Measurements from ENCODE around the gene EML6.
"Not testable (repeated sequence)": the region's sequence is repeated elsewhere in the genome, so short reads cannot be mapped to it uniquely, and the experiment has no call there.

EML6 gene

DNA sequence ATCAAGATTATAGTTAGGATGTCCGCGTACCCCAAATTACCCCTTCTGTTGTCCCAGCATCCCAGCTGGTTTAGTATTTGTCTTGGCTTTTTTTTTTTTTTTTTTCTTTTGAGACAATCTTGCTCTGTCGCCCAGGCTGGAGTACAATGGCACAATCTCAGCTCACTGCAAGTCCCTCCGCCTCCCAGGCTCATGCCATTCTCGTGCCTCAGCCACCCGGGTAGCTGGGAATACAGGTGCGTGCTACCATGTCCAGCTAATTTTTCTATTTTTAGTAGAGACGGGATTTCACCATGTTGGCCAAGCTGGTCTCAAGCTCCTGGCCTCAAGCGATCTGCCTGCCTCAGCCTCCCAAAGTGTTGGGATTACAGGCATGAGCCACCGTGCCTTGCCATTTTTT, 118.0 kb downstream of the EML6 start:
- DNase-seq: not testable (repeated sequence)

- DNase-seq: no peak
Measured at GRCh38 chr2:54845094-54845493, 121.6 kb downstream of the EML6 start.

GRCh38 chr2:54845514-54845913, 122.1 kb downstream of the EML6 start:
- DNase-seq: no peak

GRCh38 chr2:54850171-54851122, 127.0 kb downstream of the EML6 start:
- DNase-seq: no peak

DNA sequence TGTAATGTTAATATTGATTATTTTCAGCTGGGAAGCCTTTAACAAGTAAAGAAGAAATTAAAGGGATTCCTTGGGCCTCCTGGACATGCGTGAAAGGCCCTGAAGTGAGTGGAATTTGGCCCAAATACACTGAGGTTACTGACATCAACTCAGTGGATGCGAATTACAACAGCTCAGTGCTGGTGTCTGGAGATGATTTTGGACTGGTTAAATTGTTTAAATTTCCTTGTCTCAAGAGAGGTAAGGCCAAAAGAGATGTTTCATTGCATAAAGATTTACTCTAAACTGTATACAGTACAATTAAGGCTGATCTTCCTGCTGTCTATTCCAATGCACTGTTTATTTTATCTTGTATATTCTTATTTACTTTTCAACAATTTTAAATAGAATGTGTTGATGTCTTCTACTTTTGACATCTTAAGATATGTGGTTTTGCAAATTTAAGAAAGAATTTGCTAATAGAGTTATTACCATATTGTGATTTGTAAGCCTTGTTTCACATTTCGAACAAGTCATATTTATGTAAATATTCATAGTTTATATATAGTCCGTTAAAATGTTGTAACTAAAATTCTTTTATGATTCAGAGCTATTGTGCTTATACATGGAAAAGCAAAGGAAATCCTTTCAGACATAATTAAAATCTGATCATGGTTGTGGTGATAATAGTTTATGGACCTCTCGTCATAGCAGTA, 130.3 kb downstream of the EML6 start:
- no peak for DNase-seq

DNA sequence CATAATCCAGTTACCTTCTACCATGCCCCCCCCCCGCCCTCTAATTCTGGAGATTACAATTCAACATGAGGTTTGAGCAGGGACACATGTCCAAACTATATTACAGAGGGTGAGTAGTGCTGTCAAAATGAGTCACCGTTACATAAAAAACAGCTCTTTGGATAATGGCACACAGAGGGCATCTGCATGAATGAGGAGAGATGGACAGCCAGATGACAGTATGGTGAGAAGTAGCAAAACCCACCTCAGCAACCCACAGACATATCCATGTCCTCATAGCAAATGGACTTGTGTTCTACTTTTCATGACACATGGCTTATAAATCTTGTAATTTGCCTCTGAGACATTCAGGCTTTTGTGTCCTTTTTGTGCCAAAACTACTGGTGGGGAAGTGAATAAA, 132.0 kb downstream of the EML6 start:
- DNase-seq: no peak

GRCh38 chr2:54858021-54858681, 134.7 kb downstream of the EML6 start:
- no peak for DNase-seq

- no peak for DNase-seq
Measured at GRCh38 chr2:54859416-54859815, 136.0 kb downstream of the EML6 start.

DNA sequence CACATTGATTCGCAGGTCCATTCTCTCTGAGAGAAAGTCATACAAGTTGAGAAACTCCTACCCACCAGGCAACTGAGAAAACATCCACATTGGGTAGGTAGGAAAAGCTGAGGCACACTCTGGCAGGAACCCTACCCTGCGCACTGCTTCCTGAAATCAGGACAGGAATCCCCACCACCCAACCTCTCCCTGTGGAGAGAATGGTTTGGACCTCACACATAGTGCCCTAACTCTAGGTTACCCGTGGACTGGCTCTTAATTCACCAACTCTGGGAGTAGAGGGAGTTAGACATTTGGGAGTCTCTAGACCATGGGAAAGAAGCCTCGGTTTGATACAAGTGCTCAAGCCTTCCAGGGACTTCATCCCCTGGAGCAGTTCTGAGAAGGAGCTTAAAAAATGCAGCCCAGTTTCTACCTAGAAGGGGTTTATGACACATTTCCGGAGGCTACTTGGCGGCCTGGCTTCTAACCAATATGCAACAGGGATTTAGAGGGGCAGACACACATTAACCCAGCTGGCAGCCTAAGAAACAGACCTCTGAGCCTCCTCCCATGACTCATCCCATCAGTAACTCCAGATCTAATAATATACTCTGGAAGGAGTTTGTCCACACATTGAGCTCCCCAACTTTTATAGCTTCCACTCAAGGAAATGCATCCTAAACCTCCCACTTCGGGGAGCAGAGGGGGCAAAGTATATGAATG, 136.7 kb downstream of the EML6 start:
- no peak for DNase-seq

GRCh38 chr2:54862229-54862628, 138.8 kb downstream of the EML6 start:
- DNase-seq: no peak

DNA sequence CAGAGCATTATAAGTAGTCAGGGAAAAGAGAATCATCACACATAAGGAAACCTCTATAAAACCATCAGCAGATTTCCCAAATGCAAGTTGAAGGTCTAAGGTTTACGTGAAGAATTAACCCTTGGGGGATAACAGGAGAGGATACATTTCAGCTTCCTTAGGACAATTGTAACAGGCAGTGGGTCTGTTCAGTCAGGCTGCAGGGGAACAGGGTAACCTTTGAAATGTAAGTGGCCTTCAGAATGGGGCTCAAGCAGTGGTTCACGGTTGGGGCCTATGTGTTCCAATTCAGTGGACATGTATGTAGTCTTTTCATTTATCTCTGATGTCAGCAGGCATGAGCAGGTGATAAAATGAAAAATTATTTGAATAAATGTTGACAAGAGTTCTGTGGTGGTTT, 139.3 kb downstream of the EML6 start:
- DNase-seq: no peak

DNA sequence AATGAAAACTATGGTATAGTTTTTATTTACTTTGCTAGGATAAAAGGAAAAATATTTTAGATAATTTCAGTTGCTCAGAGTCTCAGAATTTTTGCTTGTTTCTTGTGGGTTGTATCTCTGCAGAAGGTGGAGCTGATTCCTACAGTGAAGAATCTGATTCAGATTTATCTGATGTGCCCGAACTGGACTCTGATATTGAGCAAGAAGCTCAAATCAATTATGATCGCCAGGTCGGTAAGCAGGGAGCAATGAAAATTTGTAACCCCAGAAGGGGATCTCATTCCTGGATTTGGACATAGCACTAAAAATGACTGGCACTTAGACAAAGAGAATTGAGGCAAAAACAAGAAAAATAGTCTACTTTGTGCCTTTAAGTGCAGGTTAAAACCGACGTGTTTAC, 140.2 kb downstream of the EML6 start:
- DNase-seq: no peak

- no peak for DNase-seq
Measured at GRCh38 chr2:54864096-54864495, 140.6 kb downstream of the EML6 start.

DNA sequence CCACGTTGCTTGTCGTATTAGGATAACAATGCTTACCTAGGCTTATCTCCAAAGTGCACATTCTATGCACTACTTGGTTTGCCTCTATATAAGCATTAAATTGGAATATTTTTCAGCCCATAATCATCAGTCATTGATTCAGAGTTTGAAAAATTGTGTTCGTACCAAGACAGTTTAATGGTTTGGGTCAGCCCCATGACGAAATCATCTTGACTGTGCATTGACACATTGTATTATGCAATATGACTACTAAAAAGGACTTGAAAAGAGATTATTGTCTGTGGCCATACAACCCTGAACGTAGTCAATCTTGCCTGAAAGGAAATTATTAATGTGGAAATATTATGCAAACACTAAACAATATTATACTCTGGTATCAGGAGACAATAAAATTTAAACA, 141.3 kb downstream of the EML6 start:
- DNase-seq: no peak

GRCh38 chr2:54866179-54866578, 142.7 kb downstream of the EML6 start:
- DNase-seq: no peak

DNA sequence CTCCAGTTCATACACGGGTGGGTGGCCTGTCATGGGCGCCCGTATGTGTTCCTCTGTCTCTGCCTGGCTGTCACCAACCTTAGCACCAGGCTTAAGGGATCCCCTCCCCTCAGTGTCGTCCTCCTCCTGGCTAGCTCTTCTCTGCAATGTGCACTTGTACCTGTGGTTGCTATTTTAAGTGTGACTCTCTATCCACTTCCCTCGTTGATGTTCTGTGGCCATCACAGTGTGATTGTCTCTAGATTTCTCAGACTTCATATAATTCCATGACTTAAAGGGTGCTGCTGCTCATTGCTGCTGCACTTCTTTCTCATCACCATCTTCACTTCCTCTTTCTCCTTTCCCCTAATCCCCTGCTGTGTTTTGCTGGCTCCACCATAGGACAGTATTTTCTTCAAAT, 143.4 kb downstream of the EML6 start:
- DNase-seq: no peak

DNA sequence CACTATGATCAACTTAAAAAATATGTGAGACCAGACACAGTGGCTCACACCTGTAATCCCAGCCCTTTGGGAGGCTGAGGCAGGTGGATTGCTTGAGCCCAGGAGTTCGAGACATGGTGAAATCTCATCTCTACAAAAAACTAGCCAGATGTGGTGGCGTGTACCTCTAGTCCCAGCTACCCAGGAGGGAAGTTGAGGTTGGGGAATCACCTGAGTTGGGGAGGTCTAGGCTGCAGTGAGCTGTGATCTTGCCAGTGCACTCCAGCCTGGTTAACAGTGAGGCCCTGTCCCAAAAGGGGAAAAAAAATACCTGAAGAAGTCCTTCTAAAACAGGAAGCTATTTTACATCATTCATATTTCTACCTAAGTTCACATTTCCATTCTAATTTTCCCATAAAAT, 144.0 kb downstream of the EML6 start:
- no peak for DNase-seq

DNA sequence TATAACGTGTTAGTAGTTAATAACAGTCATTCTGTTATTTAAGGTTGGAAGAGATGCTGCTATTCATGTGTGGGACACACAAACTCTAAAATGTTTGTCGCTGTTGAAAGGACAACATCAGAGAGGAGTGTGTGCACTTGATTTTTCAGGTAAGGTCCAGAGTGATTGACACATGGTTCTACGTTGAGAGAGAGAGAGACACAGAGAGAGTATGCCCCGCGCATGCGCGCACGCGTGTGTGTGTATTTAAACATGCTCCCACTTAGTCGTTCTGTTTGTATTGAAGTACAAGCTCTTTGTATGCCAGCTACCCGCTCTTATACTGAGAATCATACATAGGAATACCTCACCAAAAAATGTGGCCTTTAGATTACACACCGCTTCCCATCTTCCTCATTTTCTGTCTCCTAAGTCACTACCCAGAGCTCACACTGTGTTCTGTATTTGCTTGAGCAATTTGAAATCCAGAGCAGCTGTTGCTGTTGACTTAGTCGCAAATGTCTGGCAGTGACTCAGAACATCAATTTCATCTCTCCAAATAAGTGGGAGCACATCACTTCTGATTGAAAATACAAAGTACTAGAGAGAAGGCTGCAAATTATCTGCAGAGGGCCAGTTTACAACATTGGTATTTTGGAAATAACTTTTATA, 148.1 kb downstream of the EML6 start:
- DNase-seq: peak in 2 of 56 donors; percentile 13 to 40

DNA sequence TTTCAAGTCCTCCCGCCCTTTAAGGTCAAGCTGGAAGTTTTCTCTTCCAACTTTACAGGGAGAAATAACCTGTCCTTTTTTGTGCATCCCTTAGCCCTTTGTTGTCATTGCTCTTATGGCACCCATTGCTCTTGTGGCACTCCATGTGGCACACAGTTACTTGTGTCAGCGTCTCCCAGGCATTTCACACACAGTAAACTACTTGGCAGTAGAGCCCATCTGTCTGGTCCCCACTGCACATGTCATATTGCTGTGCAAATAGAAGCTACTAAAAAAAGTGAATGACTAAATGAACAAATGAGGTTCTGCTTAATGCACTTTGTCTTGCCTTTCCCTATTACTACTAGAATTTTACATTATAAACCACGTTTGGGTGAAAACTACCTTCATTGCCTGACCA, 149.3 kb downstream of the EML6 start:
- no peak for DNase-seq

DNA sequence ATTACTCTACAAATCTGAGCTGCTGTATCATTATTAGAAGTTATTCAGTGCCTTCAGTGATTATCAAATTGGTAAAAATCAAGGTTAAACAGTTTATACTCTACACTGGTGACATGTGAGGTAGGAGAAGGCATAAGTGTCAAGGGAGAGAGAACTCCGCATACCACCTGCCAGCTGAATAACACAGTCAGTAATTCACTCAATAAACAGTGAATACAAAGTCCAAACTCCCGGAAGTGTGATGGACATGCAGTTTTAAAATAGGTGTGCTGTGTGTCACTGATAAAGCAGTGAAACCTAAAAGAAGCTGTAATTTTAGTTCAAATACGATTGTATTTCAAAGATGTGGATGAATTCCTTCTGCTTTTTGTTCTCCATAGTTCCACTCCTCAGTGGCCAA, 149.8 kb downstream of the EML6 start:
- not testable (repeated sequence) for DNase-seq

DNA sequence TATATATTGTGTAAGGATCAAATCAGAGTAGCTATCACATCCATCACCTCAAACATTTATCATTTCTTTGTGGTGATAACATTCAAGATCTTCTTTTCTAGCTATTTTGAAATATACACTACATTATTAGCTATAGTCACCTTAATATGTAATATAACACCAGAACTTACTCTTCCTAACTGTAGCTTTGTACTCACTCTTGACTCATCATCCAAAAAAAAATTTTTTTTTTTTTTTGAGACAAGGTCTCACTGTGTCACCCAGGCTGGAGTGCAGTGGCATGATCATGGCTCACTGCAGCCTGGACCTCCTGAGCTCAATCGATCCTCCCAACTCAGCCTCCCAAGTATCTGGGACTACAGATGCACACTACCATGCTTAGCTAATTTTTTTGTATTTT, 153.3 kb downstream of the EML6 start:
- DNase-seq: no peak

Measured in amygdala (tissue), 56 donors.